Endodermal cell (in vitro differentiated cells): ENCODE results near the gene MLXIP. TPM values are rescaled to one million over a fixed set of nuclear protein-coding genes. Genes with fewer than 3 reads are reported as not detected.

Experiments used
- DNase-seq: peaks from one replicate; pipeline ENCODE4 v3.0.0-alpha.2; 2017
- H3K27ac ChIP-seq: 2 replicates; pipeline ENCODE4 v1.5.1; 2013; ENCODE audit warnings: mild to moderate bottlenecking, low read depth, low read length, moderate library complexity
- H3K27me3 ChIP-seq: 2 replicates; pipeline ENCODE4 v1.6.1; 2013; ENCODE audit warnings: mild to moderate bottlenecking, low read length, moderate library complexity; ENCODE audit not compliant: insufficient read depth, control insufficient read depth, poor library complexity, severe bottlenecking
- H3K36me3 ChIP-seq: 2 replicates; pipeline ENCODE4 v1.7.0; 2013; ENCODE audit warnings: mild to moderate bottlenecking, low read length, moderate library complexity; ENCODE audit not compliant: control insufficient read depth, insufficient read depth
- H3K4me1 ChIP-seq: one replicate; pipeline ENCODE4 v1.7.0; 2013; ENCODE audit warnings: low read length; ENCODE audit not compliant: control insufficient read depth, insufficient read depth
- H3K4me3 ChIP-seq: 2 replicates; pipeline ENCODE4 v1.5.1; 2013; ENCODE audit warnings: mild to moderate bottlenecking, low read length, moderate library complexity
- H3K9ac ChIP-seq: 2 replicates; pipeline ENCODE4 v1.6.1; 2013; ENCODE audit warnings: mild to moderate bottlenecking, low read length, moderate library complexity; ENCODE audit not compliant: poor library complexity, severe bottlenecking; ENCODE audit errors: extremely low read depth
- H3K9me3 ChIP-seq: 2 replicates; pipeline ENCODE4 v1.6.1; 2013; ENCODE audit warnings: mild to moderate bottlenecking, low read length, moderate library complexity; ENCODE audit not compliant: control insufficient read depth
- H3K27ac Mint-ChIP-seq: 2 replicates; pipeline ENCODE4 v1.8.0; 2020; ENCODE audit warnings: mixed read lengths
- H3K27me3 Mint-ChIP-seq: 2 replicates; pipeline ENCODE4 v1.8.0; 2021; ENCODE audit warnings: mild to moderate bottlenecking, mixed read lengths; ENCODE audit not compliant: insufficient read depth
- H3K36me3 Mint-ChIP-seq: 2 replicates; pipeline ENCODE4 v1.8.0; 2020; ENCODE audit warnings: low read depth, mixed read lengths
- H3K4me1 Mint-ChIP-seq: 2 replicates; pipeline ENCODE4 v1.8.0; 2020; ENCODE audit warnings: mixed read lengths
- H3K4me3 Mint-ChIP-seq: 2 replicates; pipeline ENCODE4 v1.8.0; 2020; ENCODE audit warnings: mild to moderate bottlenecking, moderate library complexity, mixed read lengths
- H3K9me3 Mint-ChIP-seq: 2 replicates; pipeline ENCODE4 v1.8.0; 2020; ENCODE audit warnings: mild to moderate bottlenecking, mixed read lengths
- CTCF ChIP-seq: fragments of 200-600 bp; sonication (generic); conservative IDR thresholded peaks from 2 replicates; pipeline ENCODE4 v1.5.0; 2021; ENCODE audit warnings: antibody characterized with exemption, mild to moderate bottlenecking
- WGBS, 2 experiments: methylation state at CpG; one replicate each; pipeline versions ENCODE4 v1.1.5 to v1.1.7; 2013; ENCODE audit warnings: missing lambda C conversion rate in 2 of 2, mixed read lengths in 1 of 2; ENCODE audit not compliant: insufficient coverage in 1 of 2, insufficient read length in 1 of 2; 5-methylcytosine and 5-hydroxymethylcytosine counted together
- total RNA-seq, 2 donors: library from RNA; stranded (reverse); fragmentation: NEBNext Ultra II Directional in 1 of 2; extraction: Animal tissue kit (Norgen Biotek cat#: 25700) in 1 of 2; gene quantifications; 2 replicates in 1 of 2; 3 replicates in 1 of 2; pipeline ENCODE4 v1.2.1, GENCODE V29; 2021

MLXIP gene
- total RNA-seq, 2 donors from 2014 or later = 27.4 to 32.2 TPM

- H3K4me3 ChIP-seq = no peak overlapping the region
- H3K27ac ChIP-seq = no peak overlapping the region
- H3K27me3 Mint-ChIP-seq = no peaks in the 10 kb centered on the region
- peaks cover 48% of the 10 kb centered on the region for H3K36me3 ChIP-seq
- H3K4me3 Mint-ChIP-seq = no peak overlapping the region
- no peak for DNase-seq
- no peaks in the 10 kb centered on the region for H3K27me3 ChIP-seq
- 95% methylated on average over 10 to 11 of the region's 11 CpGs for WGBS, 2 experiments
- H3K4me1 Mint-ChIP-seq = no peaks in the 10 kb centered on the region
- peaks cover 61% of the 10 kb centered on the region for H3K36me3 Mint-ChIP-seq
- TF ChIP-seq CTCF = no peak
- no peaks in the 10 kb centered on the region for H3K9me3 ChIP-seq
- no peak overlapping the region for H3K27ac Mint-ChIP-seq
- no peaks in the 10 kb centered on the region for H3K4me1 ChIP-seq
- H3K9me3 Mint-ChIP-seq = no peaks in the 10 kb centered on the region
- no peak overlapping the region for H3K9ac ChIP-seq
Measured at GRCh38 chr12:122042910-122043309, 35.6 kb upstream of the MLXIP start.

GRCh38 chr12:122043476-122043875 is 35.1 kb upstream of the MLXIP start:
- Mint-ChIP-seq H3K27ac (no peak overlapping the region), H3K4me3 (no peak overlapping the region), H3K36me3 (peaks cover 64% of the 10 kb centered on the region), H3K9me3 (no peaks in the 10 kb centered on the region), H3K27me3 (no peaks in the 10 kb centered on the region), H3K4me1 (no peaks in the 10 kb centered on the region)
- H3K27me3 ChIP-seq = no peaks in the 10 kb centered on the region
- DNase-seq = no peak
- H3K9me3 ChIP-seq = no peaks in the 10 kb centered on the region
- WGBS, 2 experiments = 91 to 99% methylated on average over 11 to 15 of the region's 15 CpGs
- no peaks in the 10 kb centered on the region for H3K4me1 ChIP-seq
- no peak overlapping the region for H3K27ac ChIP-seq
- peaks cover 46% of the 10 kb centered on the region for H3K36me3 ChIP-seq
- no peak overlapping the region for H3K9ac ChIP-seq
- TF ChIP-seq CTCF = no peak
- no peak overlapping the region for H3K4me3 ChIP-seq

GRCh38 chr12:122045262-122045661 is 33.3 kb upstream of the MLXIP start:
- WGBS, 2 experiments = 89 to 93% methylated on average over 4 to 7 of the region's 7 CpGs
- H3K4me1 Mint-ChIP-seq = no peaks in the 10 kb centered on the region
- no peak overlapping the region for H3K4me3 ChIP-seq
- no peak overlapping the region for H3K9ac ChIP-seq
- no peaks in the 10 kb centered on the region for H3K9me3 ChIP-seq
- H3K36me3 Mint-ChIP-seq = peaks cover 60% of the 10 kb centered on the region
- no peaks in the 10 kb centered on the region for H3K27me3 ChIP-seq
- H3K27ac ChIP-seq = no peak overlapping the region
- no peaks in the 10 kb centered on the region for H3K9me3 Mint-ChIP-seq
- no peak for TF ChIP-seq CTCF
- DNase-seq = no peak
- no peaks in the 10 kb centered on the region for H3K4me1 ChIP-seq
- no peaks in the 10 kb centered on the region for H3K27me3 Mint-ChIP-seq
- H3K27ac Mint-ChIP-seq = no peak overlapping the region
- H3K4me3 Mint-ChIP-seq = no peak overlapping the region
- H3K36me3 ChIP-seq = peaks cover 47% of the 10 kb centered on the region
